Activated T-cell treated with anti-CD3 and anti-CD28 coated beads, Interleukin-2, amount 50 U/mL, for 24 hours (primary cell): ENCODE results near the gene SGMS2.

Experiments
- DNase-seq: peaks from one replicate; pipeline ENCODE4 v3.0.0-alpha.2; 2020
- H3K27ac Mint-ChIP-seq: 2 replicates; pipeline ENCODE4 v1.8.0; 2020; ENCODE audit warnings: mild to moderate bottlenecking, mixed read lengths
- H3K27me3 Mint-ChIP-seq: 2 replicates; pipeline ENCODE4 v1.8.0; 2020; ENCODE audit warnings: mixed read lengths
- H3K36me3 Mint-ChIP-seq: 2 replicates; pipeline ENCODE4 v1.8.0; 2020; ENCODE audit warnings: low read depth, mixed read lengths
- H3K4me1 Mint-ChIP-seq: 2 replicates; pipeline ENCODE4 v1.8.0; 2020; ENCODE audit warnings: low read depth, mixed read lengths
- H3K4me3 Mint-ChIP-seq: 2 replicates; pipeline ENCODE4 v1.8.0; 2020; ENCODE audit warnings: mild to moderate bottlenecking, moderate library complexity, mixed read lengths
- H3K9me3 Mint-ChIP-seq: 2 replicates; pipeline ENCODE4 v1.8.0; 2020; ENCODE audit warnings: mixed read lengths

SGMS2 gene

GRCh38 chr4:107814758-107815157 lies 10.0 kb upstream of the SGMS2 start:
- Mint-ChIP-seq H3K9me3 (no peaks in the 10 kb centered on the region), H3K4me1 (peaks cover 6% of the 10 kb centered on the region), H3K27me3 (peaks cover 6% of the 10 kb centered on the region), H3K4me3 (no peak overlapping the region), H3K27ac (no peak overlapping the region), H3K36me3 (no peaks in the 10 kb centered on the region)
- DNase-seq: no peak

- Mint-ChIP-seq H3K4me3 (no peak overlapping the region), H3K4me1 (peaks cover 6% of the 10 kb centered on the region), H3K9me3 (no peaks in the 10 kb centered on the region), H3K27ac (no peak overlapping the region), H3K27me3 (peaks cover 6% of the 10 kb centered on the region), H3K36me3 (no peaks in the 10 kb centered on the region)
- no peak for DNase-seq
These were observed 9.6 kb upstream of the SGMS2 start for GRCh38 chr4:107815158-107815557.

GRCh38 chr4:107818301-107818910 lies 6.3 kb upstream of the SGMS2 start:
- Mint-ChIP-seq H3K4me1 (peaks cover 6% of the 10 kb centered on the region), H3K4me3 (no peak overlapping the region), H3K27ac (no peak overlapping the region), H3K36me3 (no peaks in the 10 kb centered on the region), H3K9me3 (no peaks in the 10 kb centered on the region), H3K27me3 (peaks cover 16% of the 10 kb centered on the region)
- DNase-seq: no peak

DNA sequence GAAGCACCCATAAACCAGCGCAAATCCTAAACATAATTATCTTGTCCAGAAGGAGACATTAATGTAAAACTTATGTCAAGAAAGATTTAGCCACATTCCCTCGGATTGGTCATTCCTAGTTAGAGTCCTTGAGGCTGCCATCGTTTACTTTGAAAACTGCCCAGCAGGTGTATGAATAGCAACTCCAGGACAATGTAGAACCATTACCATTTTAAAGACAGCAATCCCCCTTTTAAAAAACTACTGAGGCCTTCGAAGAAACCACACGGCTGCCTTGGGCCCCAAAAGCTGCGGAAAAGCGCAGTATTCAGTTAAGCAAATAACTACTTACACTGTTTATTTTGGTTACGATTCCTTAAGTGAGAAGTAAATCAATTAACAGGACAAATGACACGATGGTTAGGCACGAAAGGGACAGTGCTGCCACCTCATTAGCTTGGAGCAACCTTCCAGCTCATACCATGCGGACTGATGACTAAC lies 822 bp upstream of the SGMS2 start:
- peak overlapping the region; percentile 80 for H3K4me3 Mint-ChIP-seq
- no peak for DNase-seq
- H3K27me3 Mint-ChIP-seq: peaks cover 68% of the 10 kb centered on the region
- no peak overlapping the region for H3K27ac Mint-ChIP-seq
- no peaks in the 10 kb centered on the region for H3K36me3 Mint-ChIP-seq
- H3K4me1 Mint-ChIP-seq: peaks cover 15% of the 10 kb centered on the region
- no peaks in the 10 kb centered on the region for H3K9me3 Mint-ChIP-seq

- DNase-seq: no peak
- peaks cover 15% of the 10 kb centered on the region for H3K4me1 Mint-ChIP-seq
- H3K27ac Mint-ChIP-seq: no peak overlapping the region
These were observed 516 bp downstream of the SGMS2 start for GRCh38 chr4:107825072-107825824.

GRCh38 chr4:107826421-107826980 lies 1.8 kb downstream of the SGMS2 start:
- Mint-ChIP-seq H3K4me1 (peaks cover 15% of the 10 kb centered on the region), H3K4me3 (no peak overlapping the region), H3K9me3 (no peaks in the 10 kb centered on the region), H3K27me3 (peaks cover 78% of the 10 kb centered on the region), H3K36me3 (no peaks in the 10 kb centered on the region), H3K27ac (no peak overlapping the region)
- no peak for DNase-seq

More at GRCh38 chr4:107825072-107825824, 516 bp downstream of the SGMS2 start:
- Mint-ChIP-seq H3K36me3 (no peaks in the 10 kb centered on the region), H3K27me3 (peaks cover 75% of the 10 kb centered on the region), H3K4me3 (peak overlapping the region; percentile 75), H3K9me3 (no peaks in the 10 kb centered on the region)

DNA sequence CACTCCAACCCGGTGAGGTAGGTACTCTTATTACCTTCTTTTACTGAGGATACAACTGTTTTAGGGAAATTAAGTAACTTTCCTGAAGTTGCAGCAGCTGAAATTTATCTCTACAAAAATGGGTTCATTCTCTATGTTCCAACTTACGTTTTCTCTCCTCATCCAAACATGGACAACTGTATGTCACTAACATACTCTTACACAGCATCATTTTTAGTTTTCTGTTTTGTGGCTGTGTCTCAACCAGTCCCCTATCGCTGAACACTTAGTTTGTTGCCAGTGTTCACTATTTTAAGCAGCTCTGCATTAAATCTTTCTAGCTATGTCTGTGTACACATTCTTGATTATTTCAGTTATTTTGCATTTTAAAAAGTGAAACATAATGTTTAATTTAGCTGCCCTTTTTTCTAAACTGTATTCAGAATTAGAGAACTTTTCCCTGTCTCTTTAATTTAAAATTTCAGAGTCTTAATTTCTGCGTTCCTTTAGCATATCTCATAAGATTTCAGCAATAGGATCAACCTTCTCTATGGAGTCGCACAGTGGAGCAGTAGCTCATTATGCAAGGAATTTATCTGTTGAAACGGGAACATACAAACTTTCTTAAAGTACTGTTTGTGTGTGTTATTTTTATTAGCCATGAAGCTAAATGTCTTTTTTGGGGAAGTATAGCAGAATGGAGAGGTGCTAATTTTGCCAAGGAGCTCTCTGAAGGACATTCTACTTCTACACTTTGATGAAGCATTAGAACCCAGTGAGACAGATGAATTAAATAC lies 3.8 kb downstream of the SGMS2 start:
- Mint-ChIP-seq H3K9me3 (no peaks in the 10 kb centered on the region), H3K4me1 (peaks cover 15% of the 10 kb centered on the region), H3K27me3 (peaks cover 74% of the 10 kb centered on the region), H3K27ac (no peak overlapping the region), H3K36me3 (no peaks in the 10 kb centered on the region), H3K4me3 (no peak overlapping the region)
- no peak for DNase-seq

DNA sequence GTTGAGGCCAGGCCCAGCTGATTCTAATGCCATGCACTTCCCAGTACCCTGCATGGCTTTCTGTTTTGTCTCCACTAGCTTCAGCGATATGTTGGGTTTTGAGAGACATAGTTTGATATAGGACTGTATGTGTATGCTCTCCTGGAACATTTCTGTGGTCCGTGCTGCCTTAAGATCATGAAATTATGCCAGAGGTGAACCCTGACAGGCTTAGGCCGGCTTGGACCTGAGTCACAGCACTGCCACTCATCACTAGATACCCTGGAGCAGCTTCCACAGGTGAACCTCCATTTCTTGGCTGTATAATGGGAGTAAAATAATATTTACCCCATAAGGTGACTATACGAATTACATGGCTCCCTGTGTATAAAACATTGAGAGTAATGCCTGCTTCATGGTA lies 6.4 kb downstream of the SGMS2 start:
- Mint-ChIP-seq H3K9me3 (no peaks in the 10 kb centered on the region), H3K27ac (no peak overlapping the region)

DNA sequence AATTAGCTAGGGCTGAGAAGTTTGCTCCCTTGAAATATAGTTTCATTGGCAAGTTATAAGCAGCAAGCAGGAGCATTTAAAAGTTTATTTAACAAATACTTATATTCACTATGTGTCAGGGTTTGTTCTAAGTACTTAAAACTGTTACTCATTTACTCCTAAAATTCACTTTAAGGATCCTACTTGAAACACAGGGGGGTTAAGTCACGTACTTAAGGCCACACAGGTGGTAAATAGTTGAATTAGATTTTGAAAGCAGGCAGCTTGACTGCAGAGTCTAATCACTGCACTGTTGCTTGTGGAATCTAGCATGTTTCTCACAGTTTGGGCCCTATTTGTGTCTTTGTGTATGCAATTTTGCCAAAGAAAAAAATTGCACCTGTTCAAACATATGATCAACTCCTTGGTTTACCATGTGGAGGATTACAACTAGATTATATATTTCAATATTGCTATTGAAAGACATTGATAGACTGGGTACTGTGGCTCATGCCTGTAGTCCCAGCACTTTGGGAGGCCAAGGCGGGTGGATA lies 7.6 kb downstream of the SGMS2 start:
- H3K4me3 Mint-ChIP-seq: no peak overlapping the region
- H3K27ac Mint-ChIP-seq: no peak overlapping the region

More for the DNA sequence above, 6.4 kb downstream of the SGMS2 start:
- DNase-seq: no peak
- Mint-ChIP-seq H3K4me3 (no peak overlapping the region), H3K27me3 (peaks cover 51% of the 10 kb centered on the region), H3K4me1 (no peaks in the 10 kb centered on the region), H3K36me3 (no peaks in the 10 kb centered on the region)

GRCh38 chr4:107834241-107834794 lies 9.6 kb downstream of the SGMS2 start:
- Mint-ChIP-seq H3K36me3 (no peaks in the 10 kb centered on the region), H3K27me3 (peaks cover 22% of the 10 kb centered on the region), H3K4me3 (no peak overlapping the region), H3K27ac (no peak overlapping the region), H3K9me3 (no peaks in the 10 kb centered on the region), H3K4me1 (no peaks in the 10 kb centered on the region)
- DNase-seq: no peak

More for the DNA sequence above, 7.6 kb downstream of the SGMS2 start:
- no peak for DNase-seq
- Mint-ChIP-seq H3K9me3 (no peaks in the 10 kb centered on the region), H3K4me1 (no peaks in the 10 kb centered on the region), H3K27me3 (peaks cover 39% of the 10 kb centered on the region), H3K36me3 (no peaks in the 10 kb centered on the region)

DNA sequence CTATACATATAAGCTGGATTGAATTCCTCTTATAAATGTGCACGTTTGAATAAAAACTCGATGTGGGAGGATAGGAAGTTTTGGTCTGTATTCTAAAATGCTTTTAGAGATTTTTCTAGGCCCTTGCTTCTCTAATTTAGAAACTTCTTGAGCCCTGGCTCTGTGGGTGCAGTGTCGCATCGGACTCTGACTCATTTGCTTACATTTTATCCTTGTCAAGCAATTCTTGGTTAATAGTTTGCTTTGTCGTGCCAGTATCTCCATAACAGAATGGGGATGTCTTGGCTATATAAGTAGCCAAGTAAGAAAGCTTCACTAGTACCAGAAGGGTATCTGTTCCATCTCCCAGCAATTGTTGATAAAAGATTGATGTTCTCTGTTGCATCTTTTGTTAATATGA lies 10.7 kb downstream of the SGMS2 start:
- Mint-ChIP-seq H3K27ac (no peak overlapping the region), H3K27me3 (peaks cover 14% of the 10 kb centered on the region)

DNA sequence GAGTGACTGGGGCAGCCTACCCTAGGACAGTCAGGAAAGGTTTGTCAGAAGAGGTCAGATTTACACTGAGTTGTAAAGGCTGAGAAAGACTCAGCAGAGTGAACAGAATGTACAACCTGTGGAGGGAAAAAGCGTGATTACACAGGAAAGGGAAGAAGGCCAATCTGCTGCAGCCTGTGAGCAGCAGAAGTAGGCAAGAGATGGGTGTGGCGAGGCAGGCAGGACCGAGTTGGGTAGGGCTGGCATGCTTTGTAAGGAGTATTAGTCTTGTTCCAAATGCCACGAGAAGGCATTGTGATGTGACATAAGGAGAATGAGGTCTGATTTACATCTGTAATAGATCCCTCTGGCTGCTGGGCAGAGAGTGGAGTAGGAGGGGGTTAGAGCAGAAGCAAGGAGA lies 12.6 kb downstream of the SGMS2 start:
- Mint-ChIP-seq H3K27me3 (peaks cover 8% of the 10 kb centered on the region), H3K27ac (no peak overlapping the region), H3K36me3 (no peaks in the 10 kb centered on the region), H3K4me3 (no peak overlapping the region), H3K4me1 (no peaks in the 10 kb centered on the region), H3K9me3 (no peaks in the 10 kb centered on the region)
- no peak for DNase-seq

More for the DNA sequence above, 10.7 kb downstream of the SGMS2 start:
- no peaks in the 10 kb centered on the region for H3K36me3 Mint-ChIP-seq
- H3K4me3 Mint-ChIP-seq: no peak overlapping the region
- no peaks in the 10 kb centered on the region for H3K9me3 Mint-ChIP-seq
- no peak for DNase-seq
- no peaks in the 10 kb centered on the region for H3K4me1 Mint-ChIP-seq

- no peak for DNase-seq
- no peaks in the 10 kb centered on the region for H3K9me3 Mint-ChIP-seq
- peaks cover 11% of the 10 kb centered on the region for H3K27me3 Mint-ChIP-seq
- no peaks in the 10 kb centered on the region for H3K36me3 Mint-ChIP-seq
- no peaks in the 10 kb centered on the region for H3K4me1 Mint-ChIP-seq
- H3K4me3 Mint-ChIP-seq: no peak overlapping the region
- no peak overlapping the region for H3K27ac Mint-ChIP-seq
These were observed 13.3 kb downstream of the SGMS2 start for GRCh38 chr4:107837776-107838618.
